WTC11 (cell line): ENCODE data around the gene PNMT. TPM values are rescaled to one million over a fixed set of nuclear protein-coding genes. Genes with fewer than 3 reads are reported as not detected.
A peak's percentile ranks its signal among the peaks of the same experiment; 100 is the strongest.

Experiments
- ATAC-seq: fragments of 200-7000 bp; cut with Tn5 transposase; 2 replicates; pipeline ENCODE4 v1.10.0; 2021; ENCODE audit warnings: mild to moderate bottlenecking, moderate library complexity
- Bru-seq: library from RNA; stranded (reverse); fragments of 400-500 nt; gene quantifications from one replicate; lab custom pipeline; 2021; lab: Mats Ljungman, UMichigan
- CTCF ChIA-PET: fragments of 300-600 bp; sonication (Branson Sonifier 250); formaldehyde crosslinking; loops from one replicate; lab custom pipeline; 2021; ENCODE audit warnings: antibody characterized with exemption; lab: Charles Lee
- POLR2A ChIA-PET: fragments of 350-600 bp; sonication (Branson Sonifier 250); formaldehyde crosslinking; loops from one replicate; lab custom pipeline; 2021; ENCODE audit warnings: antibody characterized with exemption; lab: Charles Lee
- DNase-seq: peaks from one replicate; pipeline ENCODE4 v3.0.0; 2021; ENCODE audit warnings: low spot score
- H3K27ac Mint-ChIP-seq: 2 replicates; pipeline ENCODE4 v1.8.0; 2021; ENCODE audit warnings: mixed read lengths
- H3K27me3 Mint-ChIP-seq: 2 replicates; pipeline ENCODE4 v1.8.0; 2021; ENCODE audit warnings: low read depth, mild to moderate bottlenecking, moderate library complexity, mixed read lengths
- H3K36me3 Mint-ChIP-seq: 2 replicates; pipeline ENCODE4 v1.8.0; 2021; ENCODE audit warnings: mixed read lengths
- H3K4me1 Mint-ChIP-seq: 2 replicates; pipeline ENCODE4 v1.8.0; 2022; ENCODE audit warnings: mixed read lengths
- H3K4me3 Mint-ChIP-seq: 2 replicates; pipeline ENCODE4 v1.8.0; 2021; ENCODE audit warnings: mild to moderate bottlenecking, moderate library complexity, mixed read lengths
- H3K9me3 Mint-ChIP-seq: 2 replicates; pipeline ENCODE4 v1.8.0; 2021; ENCODE audit warnings: mixed read lengths
- ATF1 ChIP-seq: sonication (generic); formaldehyde crosslinking; IDR thresholded peaks from 2 replicates; pipeline ENCODE4 v1.8.1; 2023; ENCODE audit warnings: mild to moderate bottlenecking, moderate library complexity, missing genetic modification reagents
- GRHL2 ChIP-seq: fragments of 250-450 bp; sonication (Bioruptor Pico); IDR thresholded peaks from 2 replicates; pipeline ENCODE4 v1.8.0; 2022; ENCODE audit warnings: mild to moderate bottlenecking, moderate library complexity; ENCODE audit not compliant: insufficient replicate concordance, severe bottlenecking
- HMGA2 ChIP-seq: fragments of 250-450 bp; sonication (Bioruptor Pico); IDR thresholded peaks from 2 replicates; pipeline ENCODE4 v1.4.0; 2021; ENCODE audit warnings: mild to moderate bottlenecking, moderate library complexity
- HMGXB4 ChIP-seq: sonication (generic); formaldehyde crosslinking; IDR thresholded peaks from 2 replicates; pipeline ENCODE4 v1.8.1; 2023; ENCODE audit warnings: mild to moderate bottlenecking, moderate library complexity, missing genetic modification reagents
- IRF1 ChIP-seq: sonication (generic); formaldehyde crosslinking; IDR thresholded peaks from 2 replicates; pipeline ENCODE4 v1.8.0; 2023; ENCODE audit warnings: missing genetic modification reagents
- JAZF1 ChIP-seq: fragments of 250-450 bp; sonication (Bioruptor Pico); IDR thresholded peaks from 2 replicates; pipeline ENCODE4 v1.9.0; 2021; ENCODE audit warnings: moderate library complexity, mild to moderate bottlenecking, inconsistent platforms
- JUN ChIP-seq: sonication (generic); formaldehyde crosslinking; IDR thresholded peaks from 2 replicates; pipeline ENCODE4 v1.8.0; 2023; ENCODE audit warnings: mild to moderate bottlenecking, missing genetic modification reagents
- KAT7 ChIP-seq: sonication (generic); formaldehyde crosslinking; IDR thresholded peaks from 2 replicates; pipeline ENCODE4 v1.8.1; 2023; ENCODE audit warnings: missing genetic modification reagents, mild to moderate bottlenecking, borderline replicate concordance
- MAX ChIP-seq: sonication (generic); formaldehyde crosslinking; IDR thresholded peaks from 2 replicates; pipeline ENCODE4 v1.8.0; 2022; ENCODE audit warnings: mild to moderate bottlenecking, missing genetic modification reagents
- MXD4 ChIP-seq: fragments of 250-450 bp; sonication (Bioruptor Pico); IDR thresholded peaks from 2 replicates; pipeline ENCODE4 v1.8.0; 2021; ENCODE audit warnings: mild to moderate bottlenecking, moderate library complexity, borderline replicate concordance
- NFYB ChIP-seq: sonication (generic); formaldehyde crosslinking; conservative IDR thresholded peaks from 2 replicates; pipeline ENCODE4 v1.8.0; 2022; ENCODE audit warnings: low read depth, missing genetic modification reagents
- PRRX2 ChIP-seq: fragments of 250-450 bp; sonication (Bioruptor Pico); IDR thresholded peaks from 2 replicates; pipeline ENCODE4 v1.8.0; 2021; ENCODE audit warnings: mild to moderate bottlenecking
- SMAD3 ChIP-seq: sonication (generic); formaldehyde crosslinking; IDR thresholded peaks from 2 replicates; pipeline ENCODE4 v1.8.0; 2022; ENCODE audit warnings: missing genetic modification reagents, mild to moderate bottlenecking, borderline replicate concordance
- SOX15 ChIP-seq: fragments of 250-450 bp; sonication (Bioruptor Pico); IDR thresholded peaks from 2 replicates; pipeline ENCODE4 v1.9.0; 2021; ENCODE audit warnings: mild to moderate bottlenecking
- SP1 ChIP-seq: sonication (generic); formaldehyde crosslinking; conservative IDR thresholded peaks from 2 replicates; pipeline ENCODE4 v1.8.1; 2022; ENCODE audit warnings: missing genetic modification reagents
- USF1 ChIP-seq: sonication (generic); formaldehyde crosslinking; IDR thresholded peaks from 2 replicates; pipeline ENCODE4 v1.8.0; 2022; ENCODE audit warnings: mild to moderate bottlenecking, missing genetic modification reagents
- ZBTB21 ChIP-seq: sonication (generic); formaldehyde crosslinking; IDR thresholded peaks from 2 replicates; pipeline ENCODE4 v1.8.1; 2023; ENCODE audit warnings: mild to moderate bottlenecking, missing genetic modification reagents, borderline replicate concordance
- ZNF138 ChIP-seq: sonication (generic); formaldehyde crosslinking; conservative IDR thresholded peaks from 2 replicates; pipeline ENCODE4 v1.8.1; 2022; ENCODE audit warnings: mild to moderate bottlenecking, moderate library complexity, missing genetic modification reagents
- ZNF232 ChIP-seq: sonication (generic); formaldehyde crosslinking; IDR thresholded peaks from 2 replicates; pipeline ENCODE4 v1.8.0; 2022; ENCODE audit warnings: mild to moderate bottlenecking, missing genetic modification reagents
- ZNF263 ChIP-seq: sonication (generic); formaldehyde crosslinking; IDR thresholded peaks from 2 replicates; pipeline ENCODE4 v1.8.1; 2022; ENCODE audit warnings: low read depth, mild to moderate bottlenecking, moderate library complexity, missing genetic modification reagents
- ZNF317 ChIP-seq: sonication (generic); formaldehyde crosslinking; IDR thresholded peaks from 2 replicates; pipeline ENCODE4 v1.8.1; 2023; ENCODE audit warnings: low read depth, mild to moderate bottlenecking, moderate library complexity, missing genetic modification reagents, borderline replicate concordance
- ZNF416 ChIP-seq: fragments of 250-450 bp; sonication (Bioruptor Pico); IDR thresholded peaks from 2 replicates; pipeline ENCODE4 v1.9.0; 2021; ENCODE audit warnings: mild to moderate bottlenecking, inconsistent platforms
- ZNF423 ChIP-seq: fragments of 250-450 bp; sonication (Bioruptor Pico); IDR thresholded peaks from 2 replicates; pipeline ENCODE4 v2.1.2; 2022; ENCODE audit warnings: mild to moderate bottlenecking, moderate library complexity
- long read RNA-seq, 3 experiments: library from RNA in 1 of 3; library from capped mRNA in 1 of 3; library from polyadenylated mRNA in 1 of 3; unstranded in 2 of 3; stranded (forward) in 1 of 3; transcript quantifications; one replicate each; pipeline ENCODE4 v2.0.0, GENCODE V29; 2021
- total RNA-seq: library from RNA; stranded (reverse); gene quantifications from 3 replicates; pipeline ENCODE4 v1.2.3, GENCODE V29; 2021
- TF ChIP-seq, protein P1 (sequence below): fragments of 250-450 bp; sonication (Bioruptor Pico); IDR thresholded peaks from 2 replicates; pipeline ENCODE4 v1.9.0; 2021; ENCODE audit warnings: moderate library complexity, mild to moderate bottlenecking, inconsistent platforms, borderline replicate concordance
- TF ChIP-seq, protein P2 (sequence below): fragments of 250-450 bp; sonication (Bioruptor Pico); IDR thresholded peaks from 2 replicates; pipeline ENCODE4 v1.9.0; 2021; ENCODE audit warnings: mild to moderate bottlenecking
- TF ChIP-seq, protein P3 (sequence below): sonication (generic); formaldehyde crosslinking; IDR thresholded peaks from 2 replicates; pipeline ENCODE4 v1.8.1; 2022; ENCODE audit warnings: low read depth, missing genetic modification reagents, borderline replicate concordance
- TF ChIP-seq, protein P4 (sequence below): sonication (generic); formaldehyde crosslinking; IDR thresholded peaks from 2 replicates; pipeline ENCODE4 v1.8.1; 2023; ENCODE audit warnings: mild to moderate bottlenecking, missing genetic modification reagents, moderate library complexity

PNMT gene, protein sequence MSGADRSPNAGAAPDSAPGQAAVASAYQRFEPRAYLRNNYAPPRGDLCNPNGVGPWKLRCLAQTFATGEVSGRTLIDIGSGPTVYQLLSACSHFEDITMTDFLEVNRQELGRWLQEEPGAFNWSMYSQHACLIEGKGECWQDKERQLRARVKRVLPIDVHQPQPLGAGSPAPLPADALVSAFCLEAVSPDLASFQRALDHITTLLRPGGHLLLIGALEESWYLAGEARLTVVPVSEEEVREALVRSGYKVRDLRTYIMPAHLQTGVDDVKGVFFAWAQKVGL
- total RNA-seq (2.4 to 3.1 TPM (median 2.7 TPM) in 3 replicates), Bru-seq, nascent RNA (percentile 31 among the genes with signal in this experiment)
- long read RNA-seq, experiment 1, partial matches to known transcripts = 0 of 2 reads
- long read RNA-seq, experiment 1, other reads (novel, unspliced or antisense) = 1 of 2 reads
- long read RNA-seq, experiment 2, partial matches to known transcripts = 0 of 2 reads
- long read RNA-seq, experiment 2, other reads (novel, unspliced or antisense) = 1 of 2 reads
- long read RNA-seq, experiment 3, partial matches to known transcripts = 0 of 1 reads
- long read RNA-seq, experiment 3, other reads (novel, unspliced or antisense) = 0 of 1 reads

DNA sequence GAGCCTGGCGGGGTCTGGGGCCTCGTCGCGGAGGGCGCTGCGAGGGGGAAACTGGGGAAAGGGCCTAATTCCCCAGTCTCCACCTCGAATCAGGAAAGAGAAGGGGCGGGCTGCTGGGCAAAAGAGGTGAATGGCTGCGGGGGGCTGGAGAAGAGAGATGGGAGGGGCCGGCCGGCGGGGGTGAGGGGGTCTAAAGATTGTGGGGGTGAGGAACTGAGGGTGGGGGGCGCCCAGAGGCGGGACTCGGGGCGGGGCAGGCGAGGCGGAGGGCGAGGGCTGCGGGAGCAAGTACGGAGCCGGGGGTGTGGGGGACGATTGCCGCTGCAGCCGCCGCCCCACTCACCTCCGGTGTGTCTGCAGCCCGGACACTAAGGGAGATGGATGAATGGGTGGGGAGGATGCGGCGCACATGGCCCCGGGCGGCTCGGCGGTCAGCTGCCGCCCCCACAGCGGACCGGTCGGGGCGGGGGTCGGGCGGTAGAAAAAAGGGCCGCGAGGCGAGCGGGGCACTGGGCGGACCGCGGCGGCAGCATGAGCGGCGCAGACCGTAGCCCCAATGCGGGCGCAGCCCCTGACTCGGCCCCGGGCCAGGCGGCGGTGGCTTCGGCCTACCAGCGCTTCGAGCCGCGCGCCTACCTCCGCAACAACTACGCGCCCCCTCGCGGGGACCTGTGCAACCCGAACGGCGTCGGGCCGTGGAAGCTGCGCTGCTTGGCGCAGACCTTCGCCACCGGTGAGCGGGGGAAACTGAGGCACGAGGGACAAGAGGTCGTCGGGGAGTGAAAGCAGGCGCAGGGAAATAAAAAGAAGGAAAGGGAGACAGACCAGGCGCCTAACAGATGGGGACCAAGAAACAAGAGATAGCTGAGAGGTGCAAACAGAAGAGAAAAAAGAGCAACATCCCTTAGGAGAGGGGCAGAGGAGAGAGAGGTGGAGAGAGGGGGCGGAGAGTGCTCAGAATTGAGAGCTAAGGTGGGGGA lies at the start of gene PNMT:
PNMT (plus strand) TSS at position 509 of the 980 bp plus-strand sequence; CDS start at position 532, 23 bp downstream.
- no peaks in the 10 kb centered on the region for H3K36me3 Mint-ChIP-seq
- H3K27ac Mint-ChIP-seq = no peak within 1 kb of the TSS
- ATAC-seq (peak; percentile 34), DNase-seq (peak; percentile 83)
- peaks cover 50% of the 10 kb centered on the region for H3K4me1 Mint-ChIP-seq
- peak within 1 kb of the TSS; percentile 71 for H3K4me3 Mint-ChIP-seq
- peaks cover 47% of the 10 kb centered on the region for H3K27me3 Mint-ChIP-seq
- no peaks in the 10 kb centered on the region for H3K9me3 Mint-ChIP-seq
- POLR2A ChIA-PET = interaction anchor here (0.7 to 1.1 kb wide), 2 partner anchors 23 to 45 kb away, joined by 3 read pairs; no protein-coding TSS in a partner anchor
- CTCF ChIA-PET = interaction anchor here (0.6 to 18.0 kb wide), 23 partner anchors 10 to 346 kb away, joined by 3 to 876 read pairs (median 5); partner anchors contain the start of genes ERBB2, MIEN1, PGAP3 and PPP1R1B
- TF ChIP-seq PRRX2 (CRISPR knock-in tag) (no peak), ZNF423 (peak; percentile 26; the same call in 1 of the 2 replicates), NFYB (no peak), IRF1 (0 out of 2 replicates have a peak, but pooled peaks have one; percentile 46), ZNF232 (CRISPR knock-in tag) (no peak), ZNF416 (CRISPR knock-in tag) (no peak), GRHL2 (CRISPR knock-in tag) (no peak), SP1 (CRISPR knock-in tag) (peak; percentile 68), HMGXB4 (CRISPR knock-in tag) (peak; percentile 100), ZBTB21 (CRISPR knock-in tag) (0 out of 2 replicates have a peak, but pooled peaks have one; percentile 27), KAT7 (CRISPR knock-in tag) (0 out of 2 replicates have a peak, but pooled peaks have one; percentile 50), ZNF317 (CRISPR knock-in tag) (no peak), ZNF138 (CRISPR knock-in tag) (no peak), ZNF263 (CRISPR knock-in tag) (0 out of 2 replicates have a peak, but pooled peaks have one; percentile 42), MXD4 (CRISPR knock-in tag) (no peak), JUN (CRISPR knock-in tag) (no peak), JAZF1 (no peak), USF1 (CRISPR knock-in tag) (no peak), SMAD3 (CRISPR knock-in tag) (no peak), SOX15 (CRISPR knock-in tag) (no peak), HMGA2 (CRISPR knock-in tag) (no peak), ATF1 (CRISPR knock-in tag) (0 out of 2 replicates have a peak, but pooled peaks have one; percentile 64), MAX (peak; percentile 62; the same call in 1 of the 2 replicates)
- TF ChIP-seq, protein P1, sequence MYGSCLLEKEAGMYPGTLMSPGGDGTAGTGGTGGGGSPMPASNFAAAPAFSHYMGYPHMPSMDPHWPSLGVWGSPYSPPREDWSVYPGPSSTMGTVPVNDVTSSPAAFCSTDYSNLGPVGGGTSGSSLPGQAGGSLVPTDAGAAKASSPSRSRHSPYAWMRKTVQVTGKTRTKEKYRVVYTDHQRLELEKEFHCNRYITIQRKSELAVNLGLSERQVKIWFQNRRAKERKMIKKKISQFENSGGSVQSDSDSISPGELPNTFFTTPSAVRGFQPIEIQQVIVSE = no peak
- TF ChIP-seq, protein P2, sequence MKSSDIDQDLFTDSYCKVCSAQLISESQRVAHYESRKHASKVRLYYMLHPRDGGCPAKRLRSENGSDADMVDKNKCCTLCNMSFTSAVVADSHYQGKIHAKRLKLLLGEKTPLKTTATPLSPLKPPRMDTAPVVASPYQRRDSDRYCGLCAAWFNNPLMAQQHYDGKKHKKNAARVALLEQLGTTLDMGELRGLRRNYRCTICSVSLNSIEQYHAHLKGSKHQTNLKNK = no peak
- TF ChIP-seq, protein P3, sequence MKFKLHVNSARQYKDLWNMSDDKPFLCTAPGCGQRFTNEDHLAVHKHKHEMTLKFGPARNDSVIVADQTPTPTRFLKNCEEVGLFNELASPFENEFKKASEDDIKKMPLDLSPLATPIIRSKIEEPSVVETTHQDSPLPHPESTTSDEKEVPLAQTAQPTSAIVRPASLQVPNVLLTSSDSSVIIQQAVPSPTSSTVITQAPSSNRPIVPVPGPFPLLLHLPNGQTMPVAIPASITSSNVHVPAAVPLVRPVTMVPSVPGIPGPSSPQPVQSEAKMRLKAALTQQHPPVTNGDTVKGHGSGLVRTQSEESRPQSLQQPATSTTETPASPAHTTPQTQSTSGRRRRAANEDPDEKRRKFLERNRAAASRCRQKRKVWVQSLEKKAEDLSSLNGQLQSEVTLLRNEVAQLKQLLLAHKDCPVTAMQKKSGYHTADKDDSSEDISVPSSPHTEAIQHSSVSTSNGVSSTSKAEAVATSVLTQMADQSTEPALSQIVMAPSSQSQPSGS (CRISPR knock-in tag) = no peak
- TF ChIP-seq, protein P4, sequence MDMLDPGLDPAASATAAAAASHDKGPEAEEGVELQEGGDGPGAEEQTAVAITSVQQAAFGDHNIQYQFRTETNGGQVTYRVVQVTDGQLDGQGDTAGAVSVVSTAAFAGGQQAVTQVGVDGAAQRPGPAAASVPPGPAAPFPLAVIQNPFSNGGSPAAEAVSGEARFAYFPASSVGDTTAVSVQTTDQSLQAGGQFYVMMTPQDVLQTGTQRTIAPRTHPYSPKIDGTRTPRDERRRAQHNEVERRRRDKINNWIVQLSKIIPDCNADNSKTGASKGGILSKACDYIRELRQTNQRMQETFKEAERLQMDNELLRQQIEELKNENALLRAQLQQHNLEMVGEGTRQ = 0 out of 2 replicates have a peak, but pooled peaks have one; percentile 16
